Stimulated activated CD4-positive, alpha-beta T cell treated with anti-CD3 and anti-CD28 coated beads, Interleukin-1b, Interleukin-23, amount 100 ng/mL, for 4 hours (primary cell): ENCODE results near the gene ADAMTSL2.

Experiments used
- DNase-seq, 2 donors: peaks; one replicate each; pipeline ENCODE4 v3.0.0-alpha.2; 2020; ENCODE audit warnings: low read depth in 2 of 2

Gene ADAMTSL2

GRCh38 chr9:133499892-133500270, 34.6 kb upstream of the ADAMTSL2 start:
- DNase-seq, result no peak

GRCh38 chr9:133502112-133502511, 32.4 kb upstream of the ADAMTSL2 start:
- no peak for DNase-seq

GRCh38 chr9:133505186-133505830, 29.2 kb upstream of the ADAMTSL2 start:
- no peak for DNase-seq

GRCh38 chr9:133505901-133506652, 28.4 kb upstream of the ADAMTSL2 start:
- no peak for DNase-seq

- DNase-seq, result no peak
These were observed 27.9 kb upstream of the ADAMTSL2 start for GRCh38 chr9:133506653-133507038.

- DNase-seq, result no peak
These were observed 27.1 kb upstream of the ADAMTSL2 start for GRCh38 chr9:133507246-133507965.

GRCh38 chr9:133508046-133508445, 26.5 kb upstream of the ADAMTSL2 start:
- DNase-seq, result no peak

- DNase-seq, result no peak
These were observed 25.1 kb upstream of the ADAMTSL2 start for GRCh38 chr9:133509179-133510083.

GRCh38 chr9:133510926-133511505, 23.5 kb upstream of the ADAMTSL2 start:
- no peak for DNase-seq

- no peak for DNase-seq
These were observed 22.9 kb upstream of the ADAMTSL2 start for GRCh38 chr9:133511607-133512006.

GRCh38 chr9:133512253-133513213, 22.0 kb upstream of the ADAMTSL2 start:
- no peak for DNase-seq

- no peak for DNase-seq
These were observed 21.0 kb upstream of the ADAMTSL2 start for GRCh38 chr9:133513214-133514100.

GRCh38 chr9:133514460-133515239, 19.9 kb upstream of the ADAMTSL2 start:
- no peak for DNase-seq

- no peak for DNase-seq
These were observed 19.3 kb upstream of the ADAMTSL2 start for GRCh38 chr9:133515240-133515610.

GRCh38 chr9:133515615-133516255, 18.8 kb upstream of the ADAMTSL2 start:
- no peak for DNase-seq

- no peak for DNase-seq
These were observed 18.1 kb upstream of the ADAMTSL2 start for GRCh38 chr9:133516256-133516960.

GRCh38 chr9:133516961-133517350, 17.5 kb upstream of the ADAMTSL2 start:
- no peak for DNase-seq
